ENCODE measurements around the gene UCK2.

The UCK2 gene

GRCh38 chr1:165900576-165901380, 73.4 kb downstream of the UCK2 start:
- no peak for DNase-seq (ENCODE audit: low read depth)

- no peak for DNase-seq (ENCODE audit: low read depth)
Measured at GRCh38 chr1:165902565-165902964, 75.2 kb downstream of the UCK2 start.

- no peak for DNase-seq (ENCODE audit: low read depth)
Measured at GRCh38 chr1:165903672-165904071, 76.3 kb downstream of the UCK2 start.

- no peak for DNase-seq (ENCODE audit: low read depth)
Measured at GRCh38 chr1:165904948-165905347, 77.5 kb downstream of the UCK2 start.

- no peak for DNase-seq (ENCODE audit: low read depth)
Measured at GRCh38 chr1:165905853-165906252, 78.4 kb downstream of the UCK2 start.

GRCh38 chr1:165907256-165907857, 79.9 kb downstream of the UCK2 start:
- DNase-seq (ENCODE audit: low read depth), result no peak

GRCh38 chr1:165910764-165911421, 83.5 kb downstream of the UCK2 start:
- no peak for DNase-seq (ENCODE audit: low read depth)

- DNase-seq (ENCODE audit: low read depth), result no peak
Measured at GRCh38 chr1:165911609-165912281, 84.3 kb downstream of the UCK2 start.

- DNase-seq (ENCODE audit: low read depth), result no peak
Measured at GRCh38 chr1:165912638-165913037, 85.2 kb downstream of the UCK2 start.

- peak; percentile 19 for DNase-seq (ENCODE audit: low read depth)
Measured at GRCh38 chr1:165914136-165914798, 86.9 kb downstream of the UCK2 start.

- no peak for DNase-seq (ENCODE audit: low read depth)
Measured at GRCh38 chr1:165915480-165915879, 88.1 kb downstream of the UCK2 start.

- no peak for DNase-seq (ENCODE audit: low read depth)
Measured at GRCh38 chr1:165915932-165916348, 88.5 kb downstream of the UCK2 start.

- no peak for DNase-seq (ENCODE audit: low read depth)
Measured at GRCh38 chr1:165917166-165917565, 89.8 kb downstream of the UCK2 start.

GRCh38 chr1:165924117-165924516, 96.7 kb downstream of the UCK2 start:
- DNase-seq (ENCODE audit: low read depth), result no peak

GRCh38 chr1:165925498-165926079, 98.2 kb downstream of the UCK2 start:
- no peak for DNase-seq (ENCODE audit: low read depth)

- no peak for DNase-seq (ENCODE audit: low read depth)
Measured at GRCh38 chr1:165927169-165927568, 99.8 kb downstream of the UCK2 start.

GRCh38 chr1:165928075-165928731, 100.8 kb downstream of the UCK2 start:
- DNase-seq (ENCODE audit: low read depth), result peak; percentile 1

GRCh38 chr1:165930961-165931360, 103.5 kb downstream of the UCK2 start:
- no peak for DNase-seq (ENCODE audit: low read depth)

- no peak for DNase-seq (ENCODE audit: low read depth)
Measured at GRCh38 chr1:165933446-165934170, 106.2 kb downstream of the UCK2 start.

- DNase-seq (ENCODE audit: low read depth), result no peak
Measured at GRCh38 chr1:165936542-165936941, 109.1 kb downstream of the UCK2 start.

All from T-helper 22 cell (primary cell).